ENCODE data around the gene DLK1. TPM values are rescaled to one million over a fixed set of nuclear protein-coding genes. Genes with fewer than 3 reads are reported as not detected.

Gene DLK1
- total RNA-seq, 1 donor: not detected

DNA sequence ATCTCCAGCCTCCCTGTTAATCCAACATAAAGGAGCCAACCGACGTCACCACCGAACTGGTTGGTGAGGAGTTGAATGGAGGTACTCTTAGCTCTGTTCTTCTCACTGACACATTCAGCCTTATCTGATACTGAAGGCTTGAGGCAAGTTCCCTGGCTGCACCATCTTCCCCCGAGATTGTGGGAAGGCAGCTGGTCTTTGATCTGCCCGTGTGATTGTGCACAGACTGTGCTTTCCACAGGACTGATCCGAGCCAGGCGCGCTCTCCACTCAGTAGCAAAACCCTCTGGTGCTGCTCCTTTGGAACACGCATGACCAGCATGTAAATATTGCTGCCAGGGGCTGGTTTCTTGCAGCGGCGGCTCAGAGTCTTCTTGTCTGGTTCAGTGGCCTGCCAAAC lies 30.1 kb upstream of the DLK1 start:
- Histone ChIP-seq H3K36me3 (ENCODE audit: insufficient read depth, low read length) (no peaks in the 10 kb centered on the region), H3K4me1 (ENCODE audit: insufficient read depth, low read length) (peaks cover 25% of the 10 kb centered on the region), H2AFZ (ENCODE audit: low read length) (peak overlapping the region; percentile 65), H3K27me3 (ENCODE audit: insufficient read depth, low read length) (no peaks in the 10 kb centered on the region), H3K4me3 (ENCODE audit: insufficient read depth, low read length) (no peak overlapping the region), H3K4me2 (ENCODE audit: insufficient read depth, low read length) (no peak overlapping the region), H3K79me2 (ENCODE audit: insufficient read depth, low read length) (no peaks in the 10 kb centered on the region), H3K9me3 (ENCODE audit: low read depth, low read length) (no peaks in the 10 kb centered on the region), H4K20me1 (ENCODE audit: insufficient read depth, low read length) (no peaks in the 10 kb centered on the region), H3K27ac (ENCODE audit: low read depth, low read length) (no peak overlapping the region)
- DNase-seq (ENCODE audit: insufficient read length, low spot score, missing footprints): no peak
- TF ChIP-seq CTCF (IDR thresholded peaks at IDR 0.05; ENCODE audit: extremely low read depth, low read depth, low read length): no peak

DNA sequence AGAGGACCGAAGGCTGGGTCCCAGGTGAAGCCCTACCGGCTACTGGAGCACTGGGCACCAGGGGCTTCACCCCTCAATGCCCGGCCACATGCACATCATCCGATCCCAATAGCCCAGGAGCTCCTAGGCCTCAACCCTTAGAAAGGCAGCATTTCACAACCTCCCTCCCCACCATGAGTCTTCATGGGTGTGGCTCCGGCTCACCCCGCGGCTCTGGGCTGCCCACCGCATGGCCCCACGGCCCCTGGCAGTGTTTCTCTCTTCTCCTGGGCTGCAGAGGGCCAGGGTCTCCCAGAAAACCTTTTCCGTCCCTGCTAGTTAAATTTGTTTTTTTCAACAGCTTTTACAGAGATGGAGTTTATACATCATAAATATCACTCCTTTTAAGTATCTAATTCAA lies 28.6 kb upstream of the DLK1 start:
- Histone ChIP-seq H3K4me1 (ENCODE audit: insufficient read depth, low read length) (peaks cover 11% of the 10 kb centered on the region), H3K79me2 (ENCODE audit: insufficient read depth, low read length) (no peaks in the 10 kb centered on the region), H4K20me1 (ENCODE audit: insufficient read depth, low read length) (no peaks in the 10 kb centered on the region), H3K27me3 (ENCODE audit: insufficient read depth, low read length) (no peaks in the 10 kb centered on the region), H3K27ac (ENCODE audit: low read depth, low read length) (no peak overlapping the region), H2AFZ (ENCODE audit: low read length) (no peak overlapping the region), H3K4me2 (ENCODE audit: insufficient read depth, low read length) (no peak overlapping the region), H3K4me3 (ENCODE audit: insufficient read depth, low read length) (no peak overlapping the region), H3K9me3 (ENCODE audit: low read depth, low read length) (no peaks in the 10 kb centered on the region), H3K36me3 (ENCODE audit: insufficient read depth, low read length) (no peaks in the 10 kb centered on the region)
- DNase-seq (ENCODE audit: insufficient read length, low spot score, missing footprints): no peak
- TF ChIP-seq CTCF (IDR thresholded peaks at IDR 0.05; ENCODE audit: extremely low read depth, low read depth, low read length): no peak

- no peaks in the 10 kb centered on the region for H4K20me1 ChIP-seq (ENCODE audit: insufficient read depth, low read length)
- DNase-seq (ENCODE audit: insufficient read length, low spot score, missing footprints): no peak
- H3K4me2 ChIP-seq (ENCODE audit: insufficient read depth, low read length): no peak overlapping the region
- H2AFZ ChIP-seq (ENCODE audit: low read length): no peak overlapping the region
- no peaks in the 10 kb centered on the region for H3K9me3 ChIP-seq (ENCODE audit: low read depth, low read length)
- H3K4me1 ChIP-seq (ENCODE audit: insufficient read depth, low read length): peaks cover 6% of the 10 kb centered on the region
- no peak overlapping the region for H3K4me3 ChIP-seq (ENCODE audit: insufficient read depth, low read length)
- H3K79me2 ChIP-seq (ENCODE audit: insufficient read depth, low read length): no peaks in the 10 kb centered on the region
- H3K36me3 ChIP-seq (ENCODE audit: insufficient read depth, low read length): no peaks in the 10 kb centered on the region
- peaks cover 5% of the 10 kb centered on the region for H3K27me3 ChIP-seq (ENCODE audit: insufficient read depth, low read length)
- TF ChIP-seq CTCF (IDR thresholded peaks at IDR 0.05; ENCODE audit: extremely low read depth, low read depth, low read length): no peak
- H3K27ac ChIP-seq (ENCODE audit: low read depth, low read length): no peak overlapping the region
Observed at GRCh38 chr14:100698666-100699448, 27.8 kb upstream of the DLK1 start.

DNA sequence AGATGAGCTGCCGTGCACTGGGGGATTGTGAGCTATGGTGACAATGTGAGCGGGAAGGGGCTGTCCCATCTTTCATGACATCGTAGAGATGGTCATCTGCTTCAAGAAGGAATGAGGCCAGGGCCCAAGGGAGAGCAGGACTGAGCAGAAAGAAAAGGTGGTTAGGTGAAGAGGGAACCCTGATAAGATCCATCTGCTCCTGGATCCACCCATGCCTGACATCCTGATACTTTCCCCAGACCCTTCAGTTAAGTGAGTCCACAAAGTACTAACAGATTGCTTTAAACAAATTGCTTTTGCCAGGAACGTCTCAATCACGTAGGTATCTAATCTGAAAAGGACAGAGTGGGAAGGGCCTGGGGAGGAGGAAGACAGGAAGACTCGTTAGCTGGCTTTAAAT lies 25.4 kb upstream of the DLK1 start:
- H3K4me3 ChIP-seq (ENCODE audit: insufficient read depth, low read length): no peak overlapping the region
- H3K4me1 ChIP-seq (ENCODE audit: insufficient read depth, low read length): no peaks in the 10 kb centered on the region
- H3K79me2 ChIP-seq (ENCODE audit: insufficient read depth, low read length): no peaks in the 10 kb centered on the region
- H4K20me1 ChIP-seq (ENCODE audit: insufficient read depth, low read length): no peaks in the 10 kb centered on the region
- no peak overlapping the region for H3K4me2 ChIP-seq (ENCODE audit: insufficient read depth, low read length)
- DNase-seq (ENCODE audit: insufficient read length, low spot score, missing footprints): no peak
- H3K27me3 ChIP-seq (ENCODE audit: insufficient read depth, low read length): peaks cover 24% of the 10 kb centered on the region
- no peaks in the 10 kb centered on the region for H3K36me3 ChIP-seq (ENCODE audit: insufficient read depth, low read length)
- H2AFZ ChIP-seq (ENCODE audit: low read length): no peak overlapping the region
- no peak for TF ChIP-seq CTCF (IDR thresholded peaks at IDR 0.05; ENCODE audit: extremely low read depth, low read depth, low read length)
- no peak overlapping the region for H3K27ac ChIP-seq (ENCODE audit: low read depth, low read length)
- no peaks in the 10 kb centered on the region for H3K9me3 ChIP-seq (ENCODE audit: low read depth, low read length)

Data from osteoblast (primary cell).